ENCODE data around the gene EXD3. TPM values are rescaled to one million over a fixed set of nuclear protein-coding genes. Genes with fewer than 3 reads are reported as not detected.

The EXD3 gene
- total and polyA plus RNA-seq, 4 donors: 9.4 to 43.5 (median 27.6) TPM

- H3K4me1 ChIP-seq (ENCODE audit: control insufficient read depth, insufficient read depth, low read length): peaks cover 19% of the 10 kb centered on the region
- H3K9me3 ChIP-seq (ENCODE audit: control insufficient read depth, insufficient read depth, low read length): no peaks in the 10 kb centered on the region
- H3K27me3 ChIP-seq (ENCODE audit: control insufficient read depth, insufficient read depth, low read length): no peaks in the 10 kb centered on the region
- H3K36me3 ChIP-seq (ENCODE audit: control insufficient read depth, insufficient read depth, low read length): peaks cover 30% of the 10 kb centered on the region
- WGBS (ENCODE audit: insufficient coverage): 87% methylated on average over 23 of the region's 24 CpGs
- no peak overlapping the region for H3K4me3 ChIP-seq (ENCODE audit: low read depth, low read length)
- DNase-seq (ENCODE audit: low read depth in 4 of 6, low spot score in 6 of 6): no peak
- no peak overlapping the region for H3K27ac ChIP-seq (ENCODE audit: low read depth, low read length)
These were observed 17.9 kb downstream of the EXD3 start for GRCh38 chr9:137404961-137405567.

GRCh38 chr9:137403269-137403668, 19.7 kb downstream of the EXD3 start:
- H3K4me1 ChIP-seq (ENCODE audit: control insufficient read depth, insufficient read depth, low read length): peaks cover 19% of the 10 kb centered on the region
- 87% methylated on average over 14 of the region's 15 CpGs for WGBS (ENCODE audit: insufficient coverage)

GRCh38 chr9:137402746-137403145, 20.2 kb downstream of the EXD3 start:
- Histone ChIP-seq H3K36me3 (ENCODE audit: control insufficient read depth, insufficient read depth, low read length) (peaks cover 32% of the 10 kb centered on the region), H3K9me3 (ENCODE audit: control insufficient read depth, insufficient read depth, low read length) (no peaks in the 10 kb centered on the region), H3K4me3 (ENCODE audit: low read depth, low read length) (no peak overlapping the region), H3K27ac (ENCODE audit: low read depth, low read length) (no peak overlapping the region), H3K27me3 (ENCODE audit: control insufficient read depth, insufficient read depth, low read length) (no peaks in the 10 kb centered on the region), H3K4me1 (ENCODE audit: control insufficient read depth, insufficient read depth, low read length) (peaks cover 17% of the 10 kb centered on the region)
- WGBS (ENCODE audit: insufficient coverage): 83% methylated on average over 1 of the region's 11 CpGs
- DNase-seq (ENCODE audit: low read depth in 4 of 6, low spot score in 6 of 6): no peak

More at GRCh38 chr9:137403269-137403668, 19.7 kb downstream of the EXD3 start:
- Histone ChIP-seq H3K27me3 (ENCODE audit: control insufficient read depth, insufficient read depth, low read length) (no peaks in the 10 kb centered on the region), H3K9me3 (ENCODE audit: control insufficient read depth, insufficient read depth, low read length) (no peaks in the 10 kb centered on the region), H3K27ac (ENCODE audit: low read depth, low read length) (no peak overlapping the region), H3K36me3 (ENCODE audit: control insufficient read depth, insufficient read depth, low read length) (peaks cover 29% of the 10 kb centered on the region), H3K4me3 (ENCODE audit: low read depth, low read length) (no peak overlapping the region)
- no peak for DNase-seq (ENCODE audit: low read depth in 4 of 6, low spot score in 6 of 6)

- Histone ChIP-seq H3K27ac (ENCODE audit: low read depth, low read length) (no peak overlapping the region), H3K4me1 (ENCODE audit: control insufficient read depth, insufficient read depth, low read length) (peaks cover 4% of the 10 kb centered on the region), H3K4me3 (ENCODE audit: low read depth, low read length) (no peak overlapping the region), H3K27me3 (ENCODE audit: control insufficient read depth, insufficient read depth, low read length) (no peaks in the 10 kb centered on the region), H3K36me3 (ENCODE audit: control insufficient read depth, insufficient read depth, low read length) (peaks cover 53% of the 10 kb centered on the region), H3K9me3 (ENCODE audit: control insufficient read depth, insufficient read depth, low read length) (peaks cover 2% of the 10 kb centered on the region)
- no peak for DNase-seq (ENCODE audit: low read depth in 4 of 6, low spot score in 6 of 6)
- WGBS (ENCODE audit: insufficient coverage): 95% methylated on average over 58 of the region's 60 CpGs
These were observed 24.1 kb downstream of the EXD3 start for GRCh38 chr9:137398561-137399468.

- Histone ChIP-seq H3K27me3 (ENCODE audit: control insufficient read depth, insufficient read depth, low read length) (no peaks in the 10 kb centered on the region), H3K4me3 (ENCODE audit: low read depth, low read length) (no peak overlapping the region), H3K27ac (ENCODE audit: low read depth, low read length) (no peak overlapping the region), H3K9me3 (ENCODE audit: control insufficient read depth, insufficient read depth, low read length) (peaks cover 2% of the 10 kb centered on the region), H3K4me1 (ENCODE audit: control insufficient read depth, insufficient read depth, low read length) (peaks cover 4% of the 10 kb centered on the region), H3K36me3 (ENCODE audit: control insufficient read depth, insufficient read depth, low read length) (peaks cover 54% of the 10 kb centered on the region)
- DNase-seq (ENCODE audit: low read depth in 4 of 6, low spot score in 6 of 6): no peak
- 93% methylated on average over 17 of the region's 20 CpGs for WGBS (ENCODE audit: insufficient coverage)
These were observed 25.1 kb downstream of the EXD3 start for GRCh38 chr9:137397675-137398423.

- no peak overlapping the region for H3K27ac ChIP-seq (ENCODE audit: low read depth, low read length)
- H3K4me1 ChIP-seq (ENCODE audit: control insufficient read depth, insufficient read depth, low read length): peaks cover 4% of the 10 kb centered on the region
- H3K9me3 ChIP-seq (ENCODE audit: control insufficient read depth, insufficient read depth, low read length): peaks cover 2% of the 10 kb centered on the region
- WGBS (ENCODE audit: insufficient coverage): 78% methylated on average over 22 of the region's 26 CpGs
- no peaks in the 10 kb centered on the region for H3K27me3 ChIP-seq (ENCODE audit: control insufficient read depth, insufficient read depth, low read length)
- H3K4me3 ChIP-seq (ENCODE audit: low read depth, low read length): no peak overlapping the region
- peaks cover 64% of the 10 kb centered on the region for H3K36me3 ChIP-seq (ENCODE audit: control insufficient read depth, insufficient read depth, low read length)
- no peak for DNase-seq (ENCODE audit: low read depth in 4 of 6, low spot score in 6 of 6)
These were observed 26.2 kb downstream of the EXD3 start for GRCh38 chr9:137396634-137397367.

DNA sequence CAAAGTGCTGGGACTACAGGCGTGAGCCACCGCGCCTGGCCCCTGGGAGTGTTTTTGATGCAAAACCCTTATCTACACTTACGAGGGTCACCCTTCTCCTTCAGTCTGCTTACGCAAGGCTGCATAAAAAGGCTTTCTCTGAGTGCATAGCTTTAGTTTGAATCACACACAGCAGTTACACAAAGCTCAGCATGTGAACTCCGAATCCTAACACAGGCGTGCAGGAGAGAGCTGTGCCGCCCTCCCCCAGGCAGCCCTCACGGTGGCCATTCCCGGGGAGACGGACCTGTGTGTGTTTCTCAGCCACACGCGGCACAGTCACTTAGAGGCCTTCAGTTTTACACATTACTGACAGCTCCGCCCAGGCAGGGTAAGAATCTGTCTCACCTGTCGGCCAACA, 26.7 kb downstream of the EXD3 start:
- 78% methylated on average over 15 of the region's 15 CpGs for WGBS (ENCODE audit: insufficient coverage)
- no peak overlapping the region for H3K4me3 ChIP-seq (ENCODE audit: low read depth, low read length)
- H3K4me1 ChIP-seq (ENCODE audit: control insufficient read depth, insufficient read depth, low read length): peaks cover 4% of the 10 kb centered on the region
- peaks cover 70% of the 10 kb centered on the region for H3K36me3 ChIP-seq (ENCODE audit: control insufficient read depth, insufficient read depth, low read length)
- H3K9me3 ChIP-seq (ENCODE audit: control insufficient read depth, insufficient read depth, low read length): peaks cover 2% of the 10 kb centered on the region
- no peaks in the 10 kb centered on the region for H3K27me3 ChIP-seq (ENCODE audit: control insufficient read depth, insufficient read depth, low read length)
- no peak overlapping the region for H3K27ac ChIP-seq (ENCODE audit: low read depth, low read length)
- DNase-seq (ENCODE audit: low read depth in 4 of 6, low spot score in 6 of 6): no peak

GRCh38 chr9:137395666-137396010, 27.3 kb downstream of the EXD3 start:
- H3K4me3 ChIP-seq (ENCODE audit: low read depth, low read length): no peak overlapping the region
- 65% methylated on average over 11 of the region's 11 CpGs for WGBS (ENCODE audit: insufficient coverage)
- H3K4me1 ChIP-seq (ENCODE audit: control insufficient read depth, insufficient read depth, low read length): peaks cover 8% of the 10 kb centered on the region
- no peak overlapping the region for H3K27ac ChIP-seq (ENCODE audit: low read depth, low read length)
- peaks cover 2% of the 10 kb centered on the region for H3K9me3 ChIP-seq (ENCODE audit: control insufficient read depth, insufficient read depth, low read length)
- H3K27me3 ChIP-seq (ENCODE audit: control insufficient read depth, insufficient read depth, low read length): no peaks in the 10 kb centered on the region
- DNase-seq (ENCODE audit: low read depth in 4 of 6, low spot score in 6 of 6): no peak
- peaks cover 76% of the 10 kb centered on the region for H3K36me3 ChIP-seq (ENCODE audit: control insufficient read depth, insufficient read depth, low read length)
